HG03064 (cell line): Measurements from ENCODE around the gene HLA-DPB1.

Source experiments
- ATAC-seq: cut with Tn5 transposase; IDR thresholded peaks from one replicate; pipeline ENCODE4 v1.9.1; 2021; ENCODE audit warnings: low read depth; ENCODE audit not compliant: unreplicated experiment

Gene HLA-DPB1

DNA sequence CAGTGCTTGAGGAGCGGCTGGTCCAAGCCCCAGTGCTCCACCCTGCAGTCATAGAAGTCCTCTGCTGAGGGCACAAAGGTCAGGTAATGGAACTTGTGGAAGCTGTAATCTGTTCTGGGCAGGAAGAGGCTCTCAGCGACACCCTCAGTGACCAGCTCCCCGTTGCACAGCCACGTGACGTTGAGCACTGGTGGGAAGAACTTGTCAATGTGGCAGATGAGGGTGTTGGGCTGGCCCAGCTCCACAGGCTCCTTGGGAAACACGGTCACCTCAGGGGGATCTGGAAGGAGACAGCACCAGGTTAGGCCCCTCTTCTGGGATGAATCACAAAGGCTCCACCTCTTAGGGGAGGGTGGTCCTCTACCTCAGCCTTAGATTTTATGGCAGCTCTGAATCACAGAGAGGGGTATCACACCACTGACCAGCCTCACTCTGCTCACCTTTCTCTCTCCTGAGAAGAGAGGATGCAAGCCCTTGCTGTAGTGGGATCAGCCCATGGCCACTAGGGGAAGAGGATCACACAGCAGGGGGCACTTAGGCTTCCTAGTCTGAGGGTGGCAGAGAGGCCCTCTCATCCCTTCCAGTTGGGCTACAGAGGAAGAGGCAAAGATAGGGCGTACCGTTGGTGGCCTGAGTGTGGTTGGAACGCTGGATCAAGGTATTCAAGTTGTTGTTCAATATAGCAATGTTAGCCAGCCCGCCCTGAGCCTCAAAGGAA lies 6.6 kb upstream of the HLA-DPB1 start:
- ATAC-seq = no peak

DNA sequence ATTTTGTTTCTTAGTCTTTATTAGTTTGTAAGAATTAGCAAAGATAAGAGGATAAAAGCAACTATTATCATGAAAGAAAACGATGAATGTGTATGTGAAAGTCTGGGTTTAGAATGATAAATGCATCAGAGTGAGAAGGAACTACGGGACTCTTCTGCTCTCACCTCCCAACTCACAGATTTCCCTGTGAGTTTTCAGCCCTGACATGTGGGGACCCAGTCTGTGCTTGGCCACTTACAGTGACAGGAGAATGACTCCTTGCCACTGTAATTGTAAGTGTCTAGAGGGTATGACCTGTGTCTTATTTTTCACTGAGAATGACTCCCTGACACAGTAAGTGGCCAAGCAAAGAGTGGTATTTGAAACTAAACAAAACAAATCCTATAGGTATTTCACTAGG lies 4.9 kb upstream of the HLA-DPB1 start:
- no peak for ATAC-seq

DNA sequence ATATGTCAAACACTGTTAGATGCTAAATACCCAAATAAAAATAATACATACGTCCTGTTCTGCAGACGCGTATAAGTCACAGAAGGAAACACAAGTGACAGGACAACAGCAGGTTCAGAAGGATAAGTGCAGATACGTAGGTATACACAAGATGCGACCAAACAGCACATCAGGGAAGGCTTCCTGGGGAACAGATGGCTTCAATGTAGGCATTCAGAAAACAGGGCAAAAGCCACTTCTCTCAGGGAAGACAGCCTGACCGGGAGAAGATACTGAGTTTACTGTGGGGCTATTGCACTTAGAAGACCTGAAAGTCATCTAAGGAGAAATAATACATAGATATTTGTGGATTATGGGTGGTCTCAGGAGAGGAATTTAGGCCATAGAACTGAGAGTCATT lies 4.2 kb upstream of the HLA-DPB1 start:
- ATAC-seq = no peak

DNA sequence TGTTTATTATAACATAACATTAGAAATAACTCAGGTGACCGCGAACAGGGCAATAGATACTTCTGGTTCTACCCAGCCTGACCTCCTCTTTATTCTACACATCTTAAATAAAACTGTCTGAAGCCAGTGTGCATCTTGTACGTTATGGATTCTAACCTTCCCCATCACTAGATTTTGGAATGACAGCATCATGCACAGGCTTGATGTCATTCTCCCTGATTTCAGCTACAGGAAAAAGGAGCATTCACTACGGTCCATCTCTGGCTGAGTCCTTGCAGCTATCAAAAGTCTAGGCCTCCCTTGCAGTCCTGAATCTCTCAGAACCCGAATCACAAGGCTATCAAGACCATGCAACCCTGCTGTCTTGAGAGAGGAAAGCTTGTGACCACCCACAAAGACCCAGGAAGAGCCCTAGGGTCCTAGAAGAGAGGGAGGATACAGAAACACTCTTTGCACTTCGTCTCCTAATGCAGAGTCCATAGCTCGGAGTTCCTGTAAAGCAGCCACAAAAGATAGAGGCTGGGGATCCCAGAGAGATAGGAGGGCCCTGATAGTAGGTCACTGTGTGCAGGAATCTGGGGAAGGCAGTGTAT lies 3.2 kb upstream of the HLA-DPB1 start:
- no peak for ATAC-seq

DNA sequence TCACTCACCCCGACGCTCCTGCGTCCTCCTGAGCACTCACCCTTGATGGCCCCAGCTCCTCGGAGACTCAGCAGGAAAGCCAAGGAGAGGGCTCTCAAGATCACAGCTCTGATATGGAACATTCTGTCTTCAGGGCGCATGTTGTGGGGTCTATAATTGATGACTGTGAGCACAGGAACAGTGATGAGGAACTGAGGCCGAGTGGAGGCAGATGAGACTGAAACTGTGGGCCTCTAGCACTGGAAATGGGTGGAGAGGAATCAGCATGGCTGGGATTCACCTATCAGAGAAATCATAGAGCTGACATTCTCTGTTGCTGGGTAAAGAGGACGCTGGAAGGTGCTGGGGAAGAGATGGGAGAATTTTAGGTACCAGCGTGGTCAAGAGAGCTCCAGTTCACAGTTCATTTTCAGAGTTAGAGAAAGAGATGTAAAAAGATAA lies 2.3 kb upstream of the HLA-DPB1 start, which contains the start of gene HLA-DPA1:
TSS of gene HLA-DPA1 (minus strand) at position 219 of the 441 bp plus-strand sequence.
- peak; percentile 42 for ATAC-seq

DNA sequence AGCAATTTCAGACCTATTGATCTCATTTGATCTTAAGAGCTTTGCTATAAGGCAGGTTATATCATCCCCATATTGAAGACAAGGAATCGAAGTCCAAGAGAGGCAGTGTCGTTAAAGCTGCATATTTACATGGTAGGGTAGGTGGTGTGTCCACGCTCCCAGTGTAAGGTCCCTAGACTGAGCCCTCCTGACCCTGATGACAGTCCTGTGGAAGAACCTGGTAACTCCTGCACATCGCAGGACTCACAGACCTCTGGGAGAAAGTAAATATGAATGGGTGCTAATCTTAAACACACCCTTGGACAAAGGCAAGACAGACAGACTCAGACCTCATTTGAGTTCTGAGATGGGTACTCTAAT lies 602 bp upstream of the HLA-DPB1 start:
- peak; percentile 9 for ATAC-seq

DNA sequence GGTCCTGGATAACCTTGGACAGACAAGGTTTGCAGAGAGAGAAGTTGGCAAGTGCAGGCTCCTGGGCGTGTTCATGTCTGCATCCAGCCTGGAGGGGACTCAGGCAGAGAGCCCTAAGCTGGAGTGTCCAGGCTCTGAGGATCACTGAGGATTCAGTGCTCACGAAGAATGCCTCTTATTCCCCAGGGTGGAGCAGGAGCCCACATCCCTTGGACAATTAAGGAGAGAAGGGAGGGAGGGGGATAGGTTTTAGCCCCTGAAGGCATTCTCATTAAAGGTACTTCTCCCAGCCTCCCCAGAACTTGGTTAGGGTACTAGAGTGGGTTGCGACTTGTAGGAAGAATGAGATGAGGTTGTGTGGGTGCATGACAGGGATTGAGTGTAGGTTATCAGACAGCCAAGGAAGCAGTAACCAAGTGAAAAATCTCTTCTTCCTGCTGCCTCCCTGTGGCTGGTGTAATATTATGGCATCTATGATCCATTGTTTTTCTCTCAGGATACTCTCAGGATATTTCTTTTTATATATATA lies 680 bp downstream of the HLA-DPB1 start:
- no peak for ATAC-seq

DNA sequence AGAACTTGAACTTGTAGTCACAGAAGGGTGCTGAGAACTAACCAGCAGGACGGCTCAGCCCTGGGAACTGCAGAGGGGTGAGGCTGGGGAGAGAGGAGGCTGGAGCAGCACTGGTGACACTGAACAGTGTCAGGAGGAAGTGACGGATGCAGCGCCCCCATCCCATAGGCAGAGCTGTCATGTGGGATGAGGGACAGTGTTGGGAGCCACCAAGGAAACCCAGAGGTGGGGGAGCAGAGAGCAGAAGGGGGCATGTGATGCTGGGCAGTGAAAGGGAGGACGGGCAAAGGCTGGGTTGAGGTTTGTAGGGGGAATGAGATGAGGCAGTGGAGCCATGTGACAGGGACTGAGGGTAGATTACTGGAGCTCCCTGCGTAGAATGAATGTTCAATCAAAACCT lies 2.1 kb downstream of the HLA-DPB1 start:
- no peak for ATAC-seq

DNA sequence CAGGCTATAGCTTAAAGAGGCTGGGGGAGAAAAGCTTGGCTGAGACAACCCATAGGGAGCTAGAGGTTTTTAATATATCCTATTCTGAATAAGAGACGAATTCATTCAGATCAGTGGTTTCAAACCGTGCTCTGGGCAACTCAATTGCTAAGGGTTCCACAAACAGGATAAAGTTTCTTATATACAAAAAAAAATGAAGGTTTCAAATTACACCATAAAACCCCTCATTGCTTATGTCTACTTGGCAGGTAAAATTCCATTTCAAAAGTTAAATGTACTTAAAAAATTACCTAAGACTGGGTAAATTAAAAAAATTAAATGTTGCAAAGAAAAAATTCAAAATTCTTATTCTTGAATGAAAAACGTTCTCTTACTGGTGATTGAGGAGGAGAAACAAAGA lies 2.7 kb downstream of the HLA-DPB1 start:
- no peak for ATAC-seq

DNA sequence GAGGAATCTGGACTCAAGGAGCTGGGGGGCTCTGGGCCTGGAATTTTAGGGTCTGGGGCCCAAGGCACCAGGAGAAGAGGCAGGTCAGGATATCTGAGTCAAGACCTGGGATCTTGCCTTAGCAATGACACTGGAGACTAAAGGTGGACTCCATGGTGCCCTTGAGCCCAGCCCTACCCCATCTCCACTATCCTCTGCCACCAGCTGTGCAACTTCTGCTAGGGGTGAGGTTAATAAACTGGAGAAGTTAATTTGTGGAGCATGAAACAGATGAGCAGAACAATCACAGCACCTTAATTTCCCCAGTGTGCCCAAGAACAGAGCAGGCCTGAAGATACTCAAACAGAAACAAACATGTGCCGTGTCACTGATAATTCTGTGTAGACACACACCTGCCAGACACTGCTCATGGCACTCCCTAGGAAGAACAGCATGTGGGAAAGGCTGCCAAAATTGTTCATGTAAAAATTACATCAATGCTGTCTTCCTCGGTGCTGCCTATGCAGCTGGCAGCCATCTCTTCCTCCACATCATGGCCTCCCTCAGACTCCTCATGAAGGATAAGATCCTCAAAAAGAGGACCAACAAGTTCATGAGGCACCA lies 3.2 kb downstream of the HLA-DPB1 start:
- no peak for ATAC-seq

DNA sequence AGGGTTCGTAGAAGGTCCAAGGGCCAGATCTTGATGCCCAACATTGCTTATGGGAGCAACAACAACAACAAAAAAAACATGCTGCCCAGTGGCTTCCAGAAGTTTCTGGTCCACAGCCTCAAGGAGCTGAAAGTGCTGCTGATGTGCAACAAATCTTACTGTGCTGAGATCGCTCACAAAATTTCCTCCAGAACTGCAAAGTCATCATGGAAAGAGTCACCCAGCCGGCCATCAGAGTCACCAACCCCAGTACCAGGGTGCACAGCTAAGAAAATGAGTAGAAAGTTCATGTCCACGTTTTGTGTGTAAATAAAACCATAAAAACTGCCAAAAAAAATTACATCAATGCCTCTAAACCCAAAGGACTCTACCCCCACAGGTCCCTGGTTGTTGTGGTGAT lies 3.8 kb downstream of the HLA-DPB1 start:
- ATAC-seq = no peak

DNA sequence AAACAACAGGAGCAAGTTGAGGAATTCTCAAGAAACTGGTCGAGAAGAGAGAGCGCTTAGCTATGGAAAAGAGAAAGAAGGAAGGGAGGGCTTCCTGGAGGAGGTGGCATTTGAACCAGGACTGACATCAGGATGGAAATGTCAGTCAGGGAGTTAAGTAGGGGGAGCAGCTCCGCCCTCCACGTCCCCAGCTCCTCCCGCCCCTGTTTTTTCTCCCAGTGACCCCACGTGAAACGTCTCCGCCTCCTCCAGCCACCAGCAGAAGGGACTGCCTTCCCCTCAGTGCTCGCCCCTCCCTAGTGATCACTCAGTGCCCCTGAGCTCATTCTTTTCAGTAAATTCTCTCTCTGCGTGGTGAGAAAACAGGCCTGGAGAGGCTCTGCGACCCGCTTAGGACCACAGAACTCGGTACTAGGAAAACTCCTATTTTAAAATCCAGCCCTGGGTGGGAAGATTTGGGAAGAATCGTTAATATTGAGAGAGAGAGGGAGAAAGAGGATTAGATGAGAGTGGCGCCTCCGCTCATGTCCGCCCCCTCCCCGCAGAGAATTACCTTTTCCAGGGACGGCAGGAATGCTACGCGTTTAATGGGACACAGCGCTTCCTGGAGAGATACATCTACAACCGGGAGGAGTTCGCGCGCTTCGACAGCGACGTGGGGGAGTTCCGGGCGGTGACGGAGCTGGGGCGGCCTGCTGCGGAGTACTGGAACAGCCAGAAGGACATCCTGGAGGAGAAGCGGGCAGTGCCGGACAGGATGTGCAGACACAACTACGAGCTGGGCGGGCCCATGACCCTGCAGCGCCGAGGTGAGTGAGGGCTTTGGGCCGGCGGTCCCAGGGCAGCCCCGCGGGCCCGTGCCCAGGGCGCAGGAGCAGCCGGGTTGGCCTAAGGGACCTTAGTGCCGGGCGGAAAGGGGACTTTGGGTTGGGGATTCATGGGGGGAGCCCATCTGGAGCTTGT lies 4.6 kb downstream of the HLA-DPB1 start:
- ATAC-seq = no peak

DNA sequence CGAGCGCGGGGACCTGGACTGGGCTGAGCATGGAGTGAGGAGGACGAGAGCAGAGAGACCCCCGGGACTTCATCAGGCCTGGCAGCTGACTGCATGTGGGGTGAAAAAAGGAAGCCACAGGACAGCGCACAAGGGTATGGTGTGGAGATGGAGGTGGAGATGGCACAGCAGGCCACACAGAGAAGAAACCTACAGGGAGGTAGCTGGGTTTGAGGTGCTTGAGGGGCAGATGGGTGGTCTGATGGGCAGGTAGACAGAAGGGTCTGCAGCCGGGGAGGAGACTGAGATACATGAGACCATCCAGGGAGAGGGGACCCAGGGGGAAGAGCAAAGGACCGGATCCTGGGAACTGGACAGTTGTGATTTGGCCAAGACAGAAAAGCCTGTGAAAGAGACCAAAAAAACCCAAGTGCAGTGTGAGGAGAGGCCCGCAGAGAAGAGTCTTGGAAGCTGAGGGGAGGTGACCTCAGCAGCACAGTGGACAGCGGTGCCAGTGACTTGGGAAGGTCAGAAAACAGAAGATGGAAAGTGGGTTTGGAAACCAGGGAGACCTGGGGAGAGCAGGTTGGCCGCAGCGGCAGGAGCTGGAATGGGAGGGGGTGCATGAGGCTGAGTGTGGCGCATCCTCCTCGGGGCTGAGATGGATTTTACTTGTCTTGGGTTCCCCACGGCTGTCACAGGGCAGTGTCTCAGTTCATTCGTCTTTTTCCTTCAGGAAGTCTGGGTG lies 5.5 kb downstream of the HLA-DPB1 start:
- ATAC-seq = no peak

DNA sequence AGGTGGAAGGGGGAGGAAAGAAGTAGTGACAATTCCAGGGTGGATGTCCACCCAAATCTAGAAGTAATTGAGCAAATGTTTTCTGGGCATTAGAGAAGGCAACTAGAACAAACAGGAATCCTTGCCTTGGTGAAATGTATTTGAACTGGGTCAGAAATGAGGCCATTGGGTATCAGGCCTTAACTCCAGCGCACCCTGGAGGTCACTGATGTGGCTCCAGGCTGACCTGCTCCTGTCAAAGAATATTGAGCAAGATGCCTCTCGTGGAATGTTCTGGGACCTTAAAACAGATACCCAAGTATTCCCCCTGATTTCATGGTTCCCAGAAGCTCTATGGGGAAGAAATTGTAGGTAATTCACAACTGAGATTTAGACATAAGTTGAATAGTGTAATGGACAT lies 6.9 kb downstream of the HLA-DPB1 start:
- no peak for ATAC-seq

DNA sequence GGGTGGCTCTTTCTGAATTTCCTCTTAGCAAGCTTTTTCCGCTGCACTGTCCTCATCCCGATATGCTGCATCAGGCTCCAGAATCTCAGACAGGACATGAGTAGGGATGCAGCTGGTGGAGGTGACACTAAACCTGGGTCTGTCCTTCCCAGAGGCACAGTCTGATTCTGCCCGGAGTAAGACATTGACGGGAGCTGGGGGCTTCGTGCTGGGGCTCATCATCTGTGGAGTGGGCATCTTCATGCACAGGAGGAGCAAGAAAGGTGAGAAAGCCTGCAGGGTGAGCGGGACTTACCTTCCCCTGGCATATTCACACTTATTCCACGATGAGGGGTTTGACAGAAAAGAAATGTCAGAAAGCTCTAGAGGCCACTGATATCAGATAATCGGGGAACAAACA lies 9.8 kb downstream of the HLA-DPB1 start:
- no peak for ATAC-seq

DNA sequence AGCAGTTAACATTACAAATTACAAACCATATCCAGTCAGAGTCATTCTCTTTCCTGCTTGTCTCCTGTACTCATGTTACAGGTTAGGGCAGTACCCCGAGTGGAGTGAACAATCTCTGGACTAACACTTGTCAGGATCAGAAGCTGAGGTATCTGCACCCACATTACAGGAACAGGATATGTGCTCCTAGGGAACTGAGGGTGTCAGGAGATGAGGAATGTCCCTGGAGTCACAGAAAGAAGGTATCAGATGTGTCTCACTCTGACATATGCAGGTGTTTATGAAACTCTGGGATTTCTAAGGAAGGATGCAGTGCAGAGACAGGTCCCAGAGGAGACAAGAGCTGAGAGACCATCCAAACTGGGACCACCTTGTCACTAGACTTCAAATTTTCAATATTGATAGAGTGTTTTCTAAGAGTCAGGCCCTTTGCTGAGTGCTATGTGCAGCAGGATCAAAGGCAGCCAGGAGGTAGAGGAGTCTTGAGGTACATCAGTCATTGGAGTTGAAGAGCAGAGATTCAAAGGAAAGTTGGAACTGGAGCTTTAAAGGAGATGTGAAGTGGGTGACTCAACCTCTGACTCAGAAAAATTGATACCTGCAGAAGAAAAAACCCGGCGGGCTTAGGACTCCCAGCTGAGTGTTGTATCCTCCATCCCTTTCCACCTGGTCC lies 12.6 kb downstream of the HLA-DPB1 start:
- ATAC-seq = no peak

DNA sequence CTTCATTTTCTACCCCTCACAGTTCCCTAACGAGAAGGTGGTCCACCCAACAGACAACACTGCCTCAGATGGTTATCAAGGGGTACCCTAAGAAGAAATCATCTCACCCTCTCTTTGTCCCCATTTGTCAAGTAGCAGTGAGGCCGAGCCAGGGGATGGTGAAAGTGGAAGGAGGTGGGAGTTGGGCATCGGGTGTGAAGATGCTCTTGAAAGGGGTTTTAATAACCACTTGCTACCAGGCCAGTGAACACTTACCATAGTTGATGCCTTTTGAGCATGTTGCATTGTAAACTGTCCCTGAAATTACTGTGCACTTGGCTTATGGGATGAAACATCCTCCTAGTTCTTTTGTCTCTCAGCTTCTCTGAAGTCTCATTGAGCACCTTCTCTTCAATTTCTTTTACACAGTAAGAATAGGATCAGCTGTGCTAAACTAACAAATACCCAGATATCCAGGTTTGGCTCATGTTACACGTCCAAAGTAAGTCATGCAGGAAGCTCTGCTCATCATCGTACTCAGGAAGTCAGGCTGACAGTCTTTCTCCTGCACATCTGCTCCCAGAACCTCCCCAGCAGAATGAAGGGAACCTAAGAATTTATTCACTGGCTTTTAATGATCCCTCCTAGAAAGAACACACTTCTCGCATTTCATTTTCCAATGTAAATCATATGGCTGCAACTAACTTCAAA lies 13.3 kb downstream of the HLA-DPB1 start:
- no peak for ATAC-seq

DNA sequence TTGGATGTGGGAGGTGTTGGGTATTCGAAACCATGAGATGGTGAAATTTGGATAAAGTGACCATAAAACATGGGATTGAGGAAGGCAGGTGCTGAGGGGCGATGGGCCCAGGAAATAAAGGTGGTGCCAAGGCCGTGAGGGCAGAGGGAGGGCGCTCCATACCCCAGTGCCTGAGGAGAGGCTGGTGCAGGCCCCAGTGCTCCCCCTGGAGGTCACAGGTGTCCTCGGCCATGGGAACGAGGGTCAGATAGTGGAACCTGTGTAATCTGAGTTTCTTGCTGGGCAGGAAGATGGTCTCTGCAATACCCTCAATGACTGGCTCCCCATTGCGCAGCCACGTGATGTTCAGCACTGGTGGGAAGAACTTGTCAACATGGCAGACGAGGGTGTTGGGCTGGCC lies 16.2 kb downstream of the HLA-DPB1 start:
- ATAC-seq = no peak

DNA sequence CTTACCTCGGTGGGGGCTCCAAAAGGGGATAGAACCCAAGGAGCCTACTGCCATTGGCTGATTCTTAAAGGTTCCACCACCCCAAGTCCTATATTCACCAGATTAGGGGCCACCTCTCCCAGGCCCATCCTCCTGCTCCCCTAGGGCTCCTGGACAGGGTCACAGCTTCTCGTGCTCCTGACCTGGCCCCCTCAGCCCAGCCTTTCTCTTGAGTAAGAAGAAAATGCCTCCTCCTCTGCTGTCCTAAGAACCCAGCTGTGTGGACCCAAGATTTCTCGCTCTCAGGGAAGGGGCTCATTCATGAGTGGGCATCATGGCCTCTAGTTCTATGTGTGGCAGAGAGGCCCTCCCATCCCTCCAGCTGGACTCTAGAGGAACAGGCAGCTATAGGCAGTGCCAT lies 16.6 kb downstream of the HLA-DPB1 start:
- ATAC-seq = no peak
